Left renal pelvis (tissue), 4 donors: ENCODE results near the gene KIF5A. TPM values are rescaled to one million over a fixed set of nuclear protein-coding genes. Genes with fewer than 3 reads are reported as not detected.
A peak's percentile ranks its signal among the peaks of the same experiment; 100 is the strongest.

Experiments used
- DNase-seq, 4 donors: peaks; one replicate each; pipeline ENCODE4 v3.0.0-alpha.2; 2013; ENCODE audit warnings: low read depth in 4 of 4, low spot score in 3 of 4
- polyA plus RNA-seq, 4 donors: library from polyadenylated mRNA; unstranded; fragments of 120-200 nt; gene quantifications; one replicate each; pipeline ENCODE4 v1.2.1, GENCODE V29; 2013; ENCODE audit not compliant: insufficient read length in 4 of 4

KIF5A gene
- polyA plus RNA-seq, 4 donors, result 0.64 to 1.1 (median 0.86) TPM

DNA sequence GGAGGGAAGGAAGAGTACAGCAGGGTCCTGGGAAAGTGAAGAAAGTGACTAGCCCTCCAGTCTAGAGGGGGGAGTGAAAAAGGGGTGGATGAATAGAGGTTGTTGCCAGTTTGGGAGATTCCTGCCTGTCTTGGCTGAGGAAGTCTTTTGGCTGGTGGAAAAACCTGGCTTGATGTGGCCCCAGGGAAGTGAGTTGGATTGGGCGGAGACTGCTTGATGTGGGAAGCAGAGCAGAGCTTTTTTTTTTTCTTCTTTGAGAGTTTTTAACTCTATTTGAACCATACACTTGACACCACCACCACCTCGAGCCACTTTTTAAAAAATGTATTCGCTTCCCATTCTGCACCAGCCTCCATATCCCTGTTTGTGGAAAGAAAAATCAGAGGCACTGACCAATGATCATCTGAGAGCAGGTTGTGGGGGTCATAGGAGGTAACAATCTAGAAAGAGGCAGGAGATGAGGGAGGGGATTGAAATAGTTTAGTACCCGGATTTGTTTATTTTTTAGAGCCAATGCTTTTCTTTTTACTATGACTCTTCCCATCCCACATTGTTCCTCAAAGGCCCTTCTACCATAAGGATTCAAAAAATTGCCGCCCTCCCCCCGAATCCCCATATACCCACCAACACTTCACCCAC is 54.1 kb downstream of the KIF5A start:
- DNase-seq, result peak in 1 of 4 donors; percentile 63

DNA sequence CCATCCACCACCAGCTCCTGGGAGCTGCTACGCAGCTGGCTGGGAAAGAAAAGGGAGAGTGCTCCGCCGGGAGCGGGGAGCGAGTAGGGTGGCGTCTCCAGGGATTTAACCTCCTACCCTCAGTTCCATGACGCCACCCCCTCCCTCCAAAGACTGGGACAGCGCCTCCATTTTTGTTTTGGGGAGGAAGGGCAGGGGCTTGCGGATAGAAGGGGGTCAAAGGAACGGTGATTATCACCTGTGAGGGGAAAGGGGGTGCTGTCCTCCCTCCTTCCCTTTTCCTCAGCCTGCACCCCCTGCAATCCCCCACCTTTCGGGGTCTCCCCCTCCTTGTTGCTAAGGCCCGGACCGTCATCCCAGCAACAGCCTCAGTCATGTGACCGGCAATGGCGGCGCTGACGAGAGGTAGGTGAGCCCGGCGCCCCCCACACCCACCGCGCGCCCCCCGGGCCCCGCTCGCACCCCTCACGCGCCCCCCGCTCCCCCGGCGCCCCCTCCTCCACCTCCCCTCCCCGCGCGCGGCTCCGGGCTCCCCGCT is 54.7 kb downstream of the KIF5A start, which contains the start of gene DTX3:
Gene DTX3, plus strand, starts transcription at position 371 of the 538 bp plus-strand sequence. CDS start 1,694 bp downstream, outside the sequence.
- no peak for DNase-seq

DNA sequence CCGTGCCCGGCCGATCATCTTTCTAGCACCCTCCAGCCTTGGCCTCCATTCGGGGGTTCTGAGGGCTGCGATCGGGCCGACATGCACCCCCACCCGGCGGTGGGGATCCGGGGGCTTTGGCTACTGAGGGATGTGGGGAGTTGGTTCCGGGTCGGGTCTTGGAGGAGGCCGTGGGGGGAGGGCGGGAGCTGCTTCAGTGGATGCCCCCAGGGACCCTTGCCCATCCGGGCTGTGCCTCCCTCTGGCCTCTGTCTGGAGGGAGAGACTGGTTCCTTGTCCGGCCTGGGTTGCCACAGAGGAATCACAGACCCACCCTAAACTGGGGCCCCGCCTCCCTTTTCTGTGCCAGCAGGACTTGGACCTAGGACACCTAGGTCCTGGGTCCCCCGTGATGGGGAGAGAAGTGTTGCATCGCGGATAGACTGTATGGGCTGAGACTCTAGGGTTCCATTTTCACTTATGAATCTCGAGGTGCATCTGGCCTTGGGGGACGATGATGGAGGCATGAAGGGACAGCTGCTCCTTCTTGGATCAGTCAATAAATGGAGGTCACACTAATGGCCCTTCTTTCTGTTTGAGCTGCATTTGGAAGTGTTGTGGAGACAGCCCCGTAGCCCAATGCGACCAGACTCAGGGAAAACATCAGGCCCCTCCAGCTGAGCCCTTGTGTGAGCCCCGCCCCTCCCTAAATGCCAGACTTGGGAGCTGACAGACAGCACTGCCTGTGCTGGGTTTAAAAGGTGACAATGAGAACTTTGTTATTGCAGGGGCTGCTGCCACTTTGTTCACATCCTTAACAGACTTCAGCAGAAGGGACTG is 55.4 kb downstream of the KIF5A start:
- DNase-seq, result no peak

DNA sequence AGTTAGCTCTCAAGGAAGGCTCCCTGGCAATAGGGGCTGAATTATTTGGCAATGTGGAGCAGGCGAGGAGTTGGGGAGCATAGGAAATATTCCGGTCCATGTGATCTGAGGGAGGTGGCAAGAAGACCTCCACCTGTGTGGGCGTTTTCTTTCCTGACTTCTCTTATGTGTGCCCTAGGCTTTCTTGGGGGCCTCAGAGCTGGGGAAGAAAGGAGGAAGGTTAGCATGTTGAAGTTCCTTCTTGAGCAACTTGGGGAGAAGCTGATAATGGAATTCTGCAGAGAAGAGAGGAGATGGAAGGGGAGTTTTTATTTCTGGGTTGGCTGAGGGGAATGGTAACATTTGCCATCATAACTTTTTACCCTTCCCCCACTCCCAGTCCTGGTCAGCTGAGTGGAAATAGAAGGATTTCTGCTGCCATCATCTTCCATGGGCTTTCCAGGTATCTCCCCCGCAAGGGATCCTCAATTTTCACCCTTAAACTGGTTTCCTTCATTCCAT is 56.0 kb downstream of the KIF5A start:
- no peak for DNase-seq

DNA sequence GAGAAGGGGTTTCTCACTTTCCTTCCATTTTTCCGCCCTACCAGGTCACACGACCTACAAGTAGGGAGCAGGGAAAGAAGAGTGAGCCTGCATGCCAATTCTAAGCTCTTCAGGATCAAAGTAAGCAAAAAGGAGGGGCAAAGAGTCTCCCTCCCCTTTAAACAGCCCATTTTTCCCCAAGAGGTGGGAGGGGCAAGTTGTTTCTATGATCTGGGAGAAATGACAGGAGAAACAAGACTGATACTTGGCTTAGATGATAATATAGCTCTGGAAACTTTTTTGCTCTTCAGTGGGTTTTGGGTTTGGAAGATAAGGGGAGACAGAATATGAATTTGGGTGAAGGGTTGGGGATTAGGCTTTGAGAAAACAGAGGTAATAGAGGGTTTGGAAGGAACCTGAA is 56.6 kb downstream of the KIF5A start:
- DNase-seq, result no peak

DNA sequence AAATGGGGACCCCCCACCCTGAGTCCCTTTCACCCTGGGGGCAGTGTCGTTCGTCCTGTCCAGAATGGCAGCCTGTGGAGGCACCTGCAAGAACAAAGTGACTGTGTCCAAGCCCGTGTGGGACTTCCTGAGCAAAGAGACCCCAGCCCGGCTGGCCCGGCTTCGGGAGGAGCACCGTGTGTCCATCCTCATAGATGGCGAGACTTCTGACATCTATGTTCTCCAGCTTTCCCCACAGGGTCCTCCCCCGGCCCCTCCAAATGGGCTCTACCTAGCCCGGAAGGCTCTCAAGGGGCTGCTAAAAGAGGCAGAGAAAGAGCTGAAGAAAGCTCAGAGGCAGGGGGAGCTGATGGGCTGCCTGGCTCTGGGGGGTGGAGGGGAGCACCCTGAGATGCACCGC is 57.0 kb downstream of the KIF5A start:
- DNase-seq, result no peak

DNA sequence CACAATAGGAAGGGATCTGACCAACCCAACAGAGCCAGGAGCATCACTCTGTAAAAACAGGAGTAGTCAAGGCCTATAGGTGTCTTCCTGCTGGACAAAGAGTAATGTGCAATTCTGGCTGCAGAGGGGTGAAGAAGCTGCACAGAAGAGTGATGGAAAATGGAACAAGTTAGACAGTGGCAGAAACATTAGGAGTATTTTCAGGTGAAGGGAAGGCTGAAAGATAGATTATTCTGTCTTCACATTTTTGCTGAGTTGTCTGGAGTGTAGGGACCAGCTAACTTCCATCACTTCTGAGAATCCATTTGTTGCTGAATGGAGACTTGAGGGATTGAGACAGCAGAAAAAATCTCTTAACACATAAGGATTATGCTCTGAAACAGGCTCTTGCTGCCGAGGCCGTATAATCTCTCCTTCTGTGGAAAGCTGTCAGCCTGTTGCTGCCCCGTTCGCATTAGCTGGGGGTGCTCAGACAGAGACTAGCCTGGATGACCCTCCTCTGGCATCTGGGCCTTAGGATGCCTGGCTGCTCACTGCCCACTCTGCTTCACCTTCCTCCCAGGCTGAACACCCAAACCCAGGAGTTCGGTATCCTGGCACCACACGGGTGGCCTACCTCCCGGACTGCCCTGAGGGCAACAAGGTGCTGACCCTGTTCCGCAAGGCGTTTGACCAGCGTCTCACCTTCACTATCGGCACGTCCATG is 58.3 kb downstream of the KIF5A start:
- no peak for DNase-seq

DNA sequence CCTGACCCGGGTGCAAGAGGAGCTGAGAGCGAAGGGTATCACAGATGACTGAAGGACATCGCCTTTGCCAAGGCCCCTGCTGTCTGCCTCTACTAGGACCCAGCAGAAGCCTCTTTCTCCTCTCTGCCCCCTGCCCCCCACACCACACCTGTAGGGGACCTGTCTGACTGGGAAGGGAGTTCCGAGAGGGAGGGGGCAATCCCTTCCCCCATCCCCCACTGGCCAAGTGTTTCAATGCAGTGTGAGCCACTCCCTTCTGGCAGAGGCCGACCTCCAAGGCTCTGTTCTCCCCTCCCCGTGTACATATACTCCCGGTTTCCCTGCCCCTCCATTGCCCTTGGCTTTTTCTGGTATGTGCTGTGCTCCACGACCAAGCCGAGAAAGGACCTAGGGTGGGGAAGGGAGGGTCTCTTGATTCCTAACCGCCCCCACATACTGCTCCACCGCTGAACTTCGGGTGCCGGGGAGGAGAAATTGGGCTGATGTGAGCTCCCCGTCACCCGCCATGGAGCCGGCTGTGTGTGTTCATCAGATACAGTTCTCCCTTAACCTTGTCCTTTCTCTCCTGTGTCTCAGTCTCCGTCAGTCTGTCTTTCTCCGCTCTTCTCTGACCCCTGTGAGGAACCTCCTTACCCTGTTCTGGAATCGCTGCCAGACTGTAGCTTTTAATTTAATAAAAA is 59.4 kb downstream of the KIF5A start:
- no peak for DNase-seq

DNA sequence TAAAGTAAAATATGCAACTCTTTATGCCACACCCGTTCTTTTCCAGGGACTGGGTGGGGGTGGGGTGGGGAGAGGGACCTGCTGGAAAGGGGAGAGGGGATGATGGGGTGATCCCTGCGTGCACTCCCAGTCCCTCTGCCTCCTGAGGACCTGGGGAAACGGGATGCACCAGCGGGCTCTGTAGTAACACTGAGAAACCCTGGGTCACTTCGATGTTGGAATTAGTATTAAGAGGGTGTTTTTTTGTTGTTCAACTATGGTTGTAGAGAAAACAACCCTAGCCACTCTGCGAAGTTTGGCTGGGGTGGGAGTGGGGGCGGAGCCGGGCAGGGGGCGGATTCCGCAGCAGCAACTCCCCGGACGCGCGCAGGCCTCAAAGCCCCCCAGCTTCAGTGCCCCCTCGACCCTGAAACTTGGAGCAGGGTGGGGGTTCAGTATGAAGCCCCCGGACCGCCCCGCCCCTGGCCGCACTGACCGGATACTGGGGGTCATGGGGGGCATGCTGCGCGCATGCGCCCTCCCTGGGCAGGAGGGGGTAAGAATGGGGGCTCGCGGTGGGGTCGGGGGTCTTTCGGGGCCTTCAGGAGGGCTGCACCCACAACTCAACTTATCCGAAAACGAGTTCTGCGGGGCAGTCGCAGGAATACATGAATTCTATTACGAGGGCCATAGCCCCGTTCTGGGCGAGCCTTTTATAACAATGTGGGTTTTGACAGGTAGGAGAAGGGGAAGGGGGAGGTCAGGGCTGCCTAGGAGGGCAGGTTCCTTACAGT is 60.1 kb downstream of the KIF5A start:
- no peak for DNase-seq

DNA sequence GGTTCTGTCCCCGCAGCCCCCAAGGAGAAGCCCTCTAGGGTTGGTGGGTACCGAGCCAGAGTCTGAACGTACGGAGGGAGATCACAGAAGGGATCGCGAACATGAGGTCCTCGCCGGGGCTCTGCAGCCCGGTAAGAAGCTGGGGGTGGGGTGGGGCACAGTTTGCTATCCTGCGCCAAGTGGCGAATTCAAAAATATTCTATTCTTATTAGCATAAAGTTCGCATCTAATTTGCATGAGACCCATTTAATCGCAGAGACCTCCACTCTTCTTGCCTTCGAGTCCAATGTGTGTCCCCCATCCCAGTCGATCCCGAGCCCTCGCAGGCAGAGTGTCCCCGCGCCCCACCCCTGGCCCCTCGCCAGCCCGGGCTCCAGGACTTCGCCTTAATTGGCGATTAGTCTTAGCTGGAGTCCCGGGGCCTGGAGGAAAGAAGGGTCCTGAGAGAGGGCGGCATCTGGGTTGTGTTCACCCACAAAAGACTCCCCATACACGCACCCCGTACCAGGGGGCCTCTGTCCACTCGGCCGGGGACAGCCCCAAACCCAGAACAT is 60.8 kb downstream of the KIF5A start:
- no peak for DNase-seq

DNA sequence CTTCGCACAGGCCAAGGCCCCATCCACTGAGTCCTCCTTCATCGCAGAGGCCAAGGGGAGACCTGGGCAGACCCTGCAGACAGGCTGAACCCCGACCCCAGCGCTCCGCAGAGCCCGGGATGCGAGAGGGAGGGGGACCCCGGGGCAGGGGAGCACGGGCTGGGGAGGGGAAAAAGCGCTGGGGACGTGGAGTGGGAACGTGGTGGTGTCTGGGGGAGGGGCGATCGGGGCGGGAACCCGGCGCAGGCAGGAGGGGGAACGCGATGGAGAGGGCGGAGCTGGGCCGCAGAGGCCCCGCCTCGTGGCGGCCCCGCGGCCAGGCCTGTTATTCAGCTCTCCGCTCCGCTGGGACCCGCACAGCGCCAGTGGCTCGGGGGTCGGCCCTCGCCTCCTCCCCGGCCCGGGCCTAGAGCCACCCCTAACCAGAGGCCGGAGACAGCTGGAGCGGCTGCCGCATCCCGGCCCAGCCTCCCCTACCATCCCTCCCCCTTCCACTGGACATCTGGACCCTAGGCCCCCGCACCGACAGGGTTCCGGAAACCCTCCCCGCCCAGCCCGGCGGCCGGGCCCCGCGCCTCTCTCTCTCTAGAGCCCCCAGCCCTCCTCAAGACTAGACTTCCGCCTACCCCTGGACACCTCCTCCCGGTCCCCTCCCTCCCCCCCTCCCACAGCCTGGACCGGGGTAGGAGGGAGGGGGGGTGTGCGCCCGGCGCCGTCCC is 61.4 kb downstream of the KIF5A start, which contains the start of gene ARHGEF25:
Gene ARHGEF25, plus strand, starts transcription at position 328 of the 719 bp plus-strand sequence. CDS start 460 bp downstream, outside the sequence.
- peak in 1 of 4 donors; percentile 48 for DNase-seq

DNA sequence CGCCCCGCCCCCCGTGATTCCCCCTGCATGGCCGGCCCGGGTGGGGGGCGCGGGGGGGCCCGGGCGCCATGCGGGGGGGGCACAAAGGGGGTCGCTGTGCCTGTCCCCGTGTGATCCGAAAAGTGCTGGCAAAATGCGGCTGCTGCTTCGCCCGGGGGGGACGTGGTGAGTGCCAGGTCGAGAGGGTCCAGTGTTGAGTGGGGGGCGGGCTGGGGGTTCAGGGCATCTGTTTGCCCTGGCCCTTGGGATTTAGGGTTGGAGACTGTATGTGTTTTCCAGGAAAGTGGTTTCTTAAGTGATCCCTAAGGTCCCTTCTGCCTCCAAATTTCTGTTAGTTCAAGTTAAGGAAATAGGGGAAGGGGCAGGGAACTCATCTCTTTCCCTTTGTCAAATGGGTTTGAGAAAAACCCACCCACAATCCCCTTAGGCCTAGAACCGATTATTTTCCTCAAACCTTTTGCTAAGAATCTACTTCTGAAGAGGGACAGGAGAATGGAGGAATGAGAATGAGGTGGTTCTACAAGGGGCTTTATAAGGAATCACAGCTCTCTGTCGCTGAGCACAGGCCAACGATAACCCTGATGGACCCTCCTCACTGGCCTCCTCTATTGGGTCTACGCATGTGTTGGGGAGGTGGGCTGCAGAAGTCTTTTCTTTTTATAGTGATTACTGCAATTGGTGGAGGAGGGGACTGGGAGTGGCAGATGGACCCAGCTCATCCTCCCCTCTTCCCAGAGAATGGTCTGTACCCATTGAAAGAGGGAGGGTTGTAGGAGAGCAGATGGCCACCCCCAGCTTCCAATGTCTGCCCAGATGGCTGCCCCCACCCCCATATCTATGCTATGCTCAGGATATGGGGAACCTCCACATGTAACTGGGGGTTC is 62.2 kb downstream of the KIF5A start:
- DNase-seq, result no peak

DNA sequence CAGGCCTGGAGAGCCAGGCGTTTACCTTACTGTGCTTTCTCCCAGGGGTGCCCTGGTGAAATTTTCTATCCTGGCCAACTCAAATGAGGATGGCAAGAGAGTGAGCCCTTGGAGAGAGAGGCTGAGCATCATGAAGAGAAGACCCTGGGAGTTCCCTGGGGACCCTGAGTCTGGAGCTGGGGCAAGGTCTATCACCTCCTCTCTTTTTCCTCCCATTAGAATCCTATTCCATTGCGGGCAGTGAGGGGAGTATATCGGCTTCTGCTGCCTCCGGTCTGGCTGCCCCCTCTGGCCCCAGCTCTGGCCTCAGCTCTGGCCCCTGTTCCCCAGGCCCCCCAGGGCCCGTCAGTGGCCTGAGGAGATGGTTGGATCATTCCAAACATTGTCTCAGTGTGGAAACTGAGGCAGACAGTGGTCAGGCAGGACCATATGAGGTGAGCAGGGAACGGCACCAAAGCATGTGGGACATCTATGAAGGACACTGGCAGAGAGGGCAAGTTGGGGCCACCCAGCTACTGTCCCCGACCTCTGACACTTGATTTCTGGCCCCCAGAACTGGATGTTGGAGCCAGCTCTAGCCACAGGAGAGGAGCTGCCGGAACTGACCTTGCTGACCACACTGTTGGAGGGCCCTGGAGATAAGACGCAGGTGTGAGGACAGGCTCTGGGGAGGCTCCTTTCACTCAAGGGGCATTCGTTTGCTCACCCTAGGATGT is 63.0 kb downstream of the KIF5A start:
- DNase-seq, result no peak

DNA sequence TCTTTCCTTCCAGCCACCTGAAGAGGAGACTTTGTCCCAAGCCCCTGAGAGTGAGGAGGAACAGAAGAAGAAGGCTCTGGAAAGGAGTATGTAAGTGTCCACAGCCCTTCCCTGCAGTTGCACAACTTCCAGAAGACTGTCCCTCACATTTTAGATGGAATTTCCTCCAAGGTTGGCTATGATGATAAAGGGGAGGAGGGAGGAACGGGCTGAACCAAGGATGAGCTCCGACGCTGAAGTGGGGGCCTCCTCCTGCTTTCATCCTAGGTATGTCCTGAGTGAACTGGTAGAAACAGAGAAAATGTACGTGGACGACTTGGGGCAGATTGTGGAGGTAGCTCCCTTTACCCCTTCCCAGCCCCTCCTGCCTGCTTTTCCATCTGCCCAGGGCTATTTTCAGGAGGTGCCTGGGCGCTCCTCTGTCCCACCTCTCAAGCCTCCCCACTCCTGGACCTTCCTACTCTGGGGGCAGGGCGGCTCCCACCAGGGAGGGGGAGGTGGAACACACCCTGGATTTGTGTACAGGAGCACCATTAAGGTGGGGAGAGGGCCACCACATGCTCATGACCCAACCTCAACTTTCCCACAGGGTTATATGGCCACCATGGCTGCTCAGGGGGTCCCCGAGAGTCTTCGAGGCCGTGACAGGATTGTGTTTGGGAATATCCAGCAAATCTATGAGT is 63.7 kb downstream of the KIF5A start:
- DNase-seq, result no peak

DNA sequence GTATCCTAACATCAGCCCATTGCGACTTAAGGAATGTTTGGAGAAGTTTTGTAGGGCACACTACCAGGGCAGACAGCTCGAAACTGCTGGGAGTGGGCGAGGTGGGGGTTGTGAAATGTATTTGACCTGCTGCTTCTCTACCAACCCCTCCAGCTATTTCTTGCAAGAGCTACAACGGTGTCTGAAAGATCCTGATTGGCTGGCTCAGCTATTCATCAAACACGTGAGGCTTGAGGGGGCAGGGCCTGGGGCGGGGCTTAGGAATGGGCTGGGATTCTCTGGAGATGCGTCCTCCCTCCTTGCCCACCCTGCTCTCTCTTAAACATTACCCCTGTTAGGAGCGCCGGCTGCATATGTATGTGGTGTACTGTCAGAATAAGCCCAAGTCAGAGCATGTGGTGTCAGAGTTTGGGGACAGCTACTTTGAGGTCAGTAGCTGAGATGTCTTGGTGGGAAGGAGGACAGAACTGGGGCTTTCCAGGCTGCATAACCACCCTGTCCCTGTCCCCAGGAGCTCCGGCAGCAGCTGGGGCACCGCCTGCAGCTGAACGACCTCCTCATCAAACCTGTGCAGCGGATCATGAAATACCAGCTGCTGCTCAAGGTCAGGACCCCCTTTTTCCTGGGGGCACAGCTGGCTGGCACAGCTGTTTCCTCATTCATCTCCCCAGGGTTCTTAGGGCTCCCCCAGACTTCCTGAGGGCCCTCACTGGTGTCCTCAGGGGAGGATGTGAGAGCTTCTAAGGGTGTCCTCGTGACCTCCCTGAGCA is 64.5 kb downstream of the KIF5A start:
- DNase-seq, result no peak
